Thoracic aorta (tissue), 2 donors: ENCODE measurements around the gene RNASE12. TPM values are rescaled to one million over a fixed set of nuclear protein-coding genes. Genes with fewer than 3 reads are reported as not detected.
"Not testable (repeated sequence)": the region's sequence is repeated elsewhere in the genome, so short reads cannot be mapped to it uniquely, and the experiment has no call there.

Experiments used
- ATAC-seq: fragments of 150-250 bp; one replicate; pipeline ENCODE4 v1.8.0; 2017; ENCODE audit warnings: low read depth; ENCODE audit not compliant: insufficient number of reproducible peaks, low FRiP score
- DNase-seq: peaks from one replicate; pipeline ENCODE4 v3.0.0-alpha.2; 2020; ENCODE audit warnings: low spot score
- H3K27ac ChIP-seq, 2 donors: fragments of 200-600 bp; sonication (generic); 1 replicate in 1 of 2; 2 replicates in 1 of 2; pipeline ENCODE4 v1.5.1; 2016; ENCODE audit warnings: mild to moderate bottlenecking in 2 of 2, moderate library complexity in 2 of 2
- H3K27me3 ChIP-seq: fragments of 200-600 bp; sonication (generic); replicated peaks from 2 replicates; pipeline ENCODE4 v1.6.0; 2016; ENCODE audit warnings: mild to moderate bottlenecking; ENCODE audit not compliant: insufficient read depth
- H3K36me3 ChIP-seq: fragments of 200-600 bp; sonication (generic); one replicate; pipeline ENCODE4 v1.5.1; 2016
- H3K4me1 ChIP-seq, 2 donors: fragments of 200-600 bp; sonication (generic); 1 replicate in 1 of 2; 2 replicates in 1 of 2; pipeline versions ENCODE4 v1.5.1 to v1.6.0; 2016; ENCODE audit warnings: low read depth in 2 of 2, mild to moderate bottlenecking in 1 of 2; ENCODE audit not compliant: control insufficient read depth in 1 of 2
- H3K4me3 ChIP-seq: fragments of 200-600 bp; sonication (generic); 2 replicates; pipeline ENCODE4 v1.5.1; 2016; ENCODE audit warnings: mild to moderate bottlenecking
- H3K9me3 ChIP-seq: fragments of 200-600 bp; sonication (generic); 2 replicates; pipeline ENCODE4 v1.5.1; 2016
- total RNA-seq, 2 donors: library from RNA; depleted of rRNA; stranded (reverse); fragments of >200 nt; gene quantifications; one replicate each; pipeline versions ENCODE4 v1.1.0 to v1.2.3, GENCODE V29; 2016
- TF ChIP-seq, protein P1 (sequence below): fragments of 200-600 bp; sonication (generic); IDR thresholded peaks from one replicate; pipeline ENCODE4 v1.5.1; 2019; ENCODE audit warnings: antibody characterized with exemption

The RNASE12 gene
- total RNA-seq, 2 donors from 2014 or later: not detected

DNA sequence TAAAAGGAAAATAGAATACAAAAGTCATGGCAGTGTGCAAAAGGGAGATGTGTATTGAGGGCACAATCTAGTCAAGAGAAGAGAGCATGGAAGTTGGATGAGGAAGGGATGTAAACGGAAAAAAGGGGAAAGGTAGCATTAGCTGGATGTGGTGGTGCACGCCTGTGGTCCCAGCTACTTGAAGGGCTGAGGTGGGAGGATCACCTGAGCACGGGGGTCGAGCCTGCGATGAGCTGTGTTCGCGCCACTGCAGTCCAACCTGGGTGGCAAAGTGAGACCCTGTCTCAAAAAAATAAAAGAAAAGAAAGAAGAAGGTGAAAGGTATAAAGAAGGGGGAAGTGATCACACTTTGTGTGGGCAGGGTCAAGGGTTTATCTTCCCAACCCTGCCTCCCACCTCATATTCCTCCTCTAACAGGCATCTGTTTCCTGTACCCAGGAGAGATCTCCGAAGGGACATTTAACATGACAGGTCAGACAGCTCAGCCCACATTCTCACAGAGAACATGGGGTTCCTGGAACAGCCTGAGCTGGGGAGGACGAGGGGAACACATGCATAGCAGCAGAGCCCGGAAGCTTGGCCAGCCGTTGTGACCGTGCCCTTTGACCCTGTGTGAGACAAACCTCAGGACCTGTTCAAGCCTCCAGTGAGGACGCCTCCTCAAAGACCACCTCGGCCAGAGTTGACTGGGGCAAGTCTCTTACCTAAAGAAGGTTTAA lies 12.2 kb downstream of the RNASE12 start:
- no peaks in the 10 kb centered on the region for H3K27me3 ChIP-seq
- DNase-seq: no peak
- no peak for ATAC-seq
- H3K27ac ChIP-seq: no peak overlapping the region
- no peaks in the 10 kb centered on the region for H3K4me1 ChIP-seq
- no peaks in the 10 kb centered on the region for H3K9me3 ChIP-seq
- no peaks in the 10 kb centered on the region for H3K36me3 ChIP-seq
- TF ChIP-seq, protein P1, sequence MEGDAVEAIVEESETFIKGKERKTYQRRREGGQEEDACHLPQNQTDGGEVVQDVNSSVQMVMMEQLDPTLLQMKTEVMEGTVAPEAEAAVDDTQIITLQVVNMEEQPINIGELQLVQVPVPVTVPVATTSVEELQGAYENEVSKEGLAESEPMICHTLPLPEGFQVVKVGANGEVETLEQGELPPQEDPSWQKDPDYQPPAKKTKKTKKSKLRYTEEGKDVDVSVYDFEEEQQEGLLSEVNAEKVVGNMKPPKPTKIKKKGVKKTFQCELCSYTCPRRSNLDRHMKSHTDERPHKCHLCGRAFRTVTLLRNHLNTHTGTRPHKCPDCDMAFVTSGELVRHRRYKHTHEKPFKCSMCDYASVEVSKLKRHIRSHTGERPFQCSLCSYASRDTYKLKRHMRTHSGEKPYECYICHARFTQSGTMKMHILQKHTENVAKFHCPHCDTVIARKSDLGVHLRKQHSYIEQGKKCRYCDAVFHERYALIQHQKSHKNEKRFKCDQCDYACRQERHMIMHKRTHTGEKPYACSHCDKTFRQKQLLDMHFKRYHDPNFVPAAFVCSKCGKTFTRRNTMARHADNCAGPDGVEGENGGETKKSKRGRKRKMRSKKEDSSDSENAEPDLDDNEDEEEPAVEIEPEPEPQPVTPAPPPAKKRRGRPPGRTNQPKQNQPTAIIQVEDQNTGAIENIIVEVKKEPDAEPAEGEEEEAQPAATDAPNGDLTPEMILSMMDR: no peak
- no peak overlapping the region for H3K4me3 ChIP-seq

GRCh38 chr14:20578325-20578724 lies 12.9 kb downstream of the RNASE12 start:
- no peaks in the 10 kb centered on the region for H3K4me1 ChIP-seq
- ATAC-seq (no peak), DNase-seq (no peak)
- no peaks in the 10 kb centered on the region for H3K27me3 ChIP-seq
- no peaks in the 10 kb centered on the region for H3K36me3 ChIP-seq
- no peaks in the 10 kb centered on the region for H3K9me3 ChIP-seq
- H3K27ac ChIP-seq: no peak overlapping the region
- H3K4me3 ChIP-seq: no peak overlapping the region
- TF ChIP-seq, protein P1: no peak

DNA sequence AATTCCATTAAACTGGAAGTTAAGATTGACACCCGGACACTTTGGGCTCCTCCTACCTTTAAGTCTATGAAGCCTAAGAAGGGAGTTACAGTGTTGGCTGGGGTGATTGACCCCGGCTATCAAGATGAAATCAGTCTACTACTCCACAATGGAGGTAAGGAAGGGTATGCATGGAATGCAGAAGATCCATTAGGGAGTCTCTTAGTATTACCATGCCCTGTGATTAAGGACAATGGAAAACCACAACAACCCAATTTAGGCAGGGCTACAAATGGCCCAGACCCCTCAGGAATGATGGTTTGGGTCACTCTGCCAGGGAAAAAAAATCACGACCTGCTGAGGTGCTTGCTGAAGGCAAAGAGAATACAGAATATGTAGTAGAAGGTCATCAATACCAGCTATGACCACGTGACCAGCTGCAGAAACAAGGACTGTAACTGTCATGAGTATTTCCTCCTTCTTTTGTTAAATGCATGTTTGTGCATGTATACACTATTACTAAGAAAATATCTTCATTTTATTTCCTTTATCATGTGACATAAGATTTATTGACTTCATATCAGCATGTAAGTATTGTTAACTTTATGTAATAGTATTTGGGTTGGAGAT lies 18.7 kb downstream of the RNASE12 start:
- H3K27ac ChIP-seq, ATAC-seq, H3K4me3 ChIP-seq, DNase-seq, H3K9me3 ChIP-seq, H3K27me3 ChIP-seq, H3K4me1 ChIP-seq, H3K36me3 ChIP-seq: not testable (repeated sequence)

GRCh38 chr14:20570720-20571119 lies 20.5 kb downstream of the RNASE12 start:
- H3K36me3 ChIP-seq, ATAC-seq, H3K9me3 ChIP-seq, H3K27me3 ChIP-seq, H3K27ac ChIP-seq, H3K4me1 ChIP-seq, DNase-seq, H3K4me3 ChIP-seq: not testable (repeated sequence)

GRCh38 chr14:20569865-20570264 lies 21.3 kb downstream of the RNASE12 start:
- not testable (repeated sequence) for H3K4me1 ChIP-seq, H3K27ac ChIP-seq, H3K27me3 ChIP-seq, H3K9me3 ChIP-seq, H3K4me3 ChIP-seq, ATAC-seq, DNase-seq, H3K36me3 ChIP-seq

- TF ChIP-seq, protein P1: no peak
- Histone ChIP-seq H3K4me1 (no peaks in the 10 kb centered on the region), H3K9me3 (peaks cover 5% of the 10 kb centered on the region), H3K27me3 (no peaks in the 10 kb centered on the region), H3K4me3 (no peak overlapping the region), H3K27ac (no peak overlapping the region), H3K36me3 (no peaks in the 10 kb centered on the region)
- no peak for DNase-seq
- no peak for ATAC-seq
Measured at GRCh38 chr14:20569066-20569465, 22.1 kb downstream of the RNASE12 start.
